Measurements from ENCODE around the gene CCDC141. TPM values are rescaled to one million over a fixed set of nuclear protein-coding genes. Genes with fewer than 3 reads are reported as not detected.

Gene CCDC141
- total RNA-seq, 2 donors from 2014 or later, result 118 to 142 TPM

GRCh38 chr2:178997067-178997466, 52.9 kb downstream of the CCDC141 start:
- Histone ChIP-seq H3K36me3 (ENCODE audit: control insufficient read depth, insufficient read depth, low read length) (peaks cover 85% of the 10 kb centered on the region), H3K27me3 (ENCODE audit: control insufficient read depth, insufficient read depth, low read length, poor library complexity, severe bottlenecking) (no peaks in the 10 kb centered on the region), H3K9ac (ENCODE audit: extremely low read depth, low read length, poor library complexity, severe bottlenecking) (no peak overlapping the region), H3K4me3 (ENCODE audit: low read length) (no peak overlapping the region), H3K9me3 (ENCODE audit: control insufficient read depth, low read length) (peaks cover 56% of the 10 kb centered on the region), H3K4me1 (ENCODE audit: control insufficient read depth, insufficient read depth, low read length) (no peaks in the 10 kb centered on the region), H3K27ac (ENCODE audit: low read depth, low read length) (no peak overlapping the region)
- Mint-ChIP-seq H3K36me3 (ENCODE audit: low read depth) (peaks cover 76% of the 10 kb centered on the region), H3K9me3 (peaks cover 51% of the 10 kb centered on the region), H3K27ac (no peak overlapping the region), H3K4me3 (no peak overlapping the region), H3K27me3 (ENCODE audit: insufficient read depth) (no peaks in the 10 kb centered on the region), H3K4me1 (no peaks in the 10 kb centered on the region)
- TF ChIP-seq CTCF (conservative IDR thresholded peaks at IDR 0.05), result no peak
- no peak for DNase-seq
- 60 to 92% methylated on average over 1 of the region's 1 CpG for whole genome bisulfite sequencing, 2 experiments (ENCODE audit: insufficient coverage in 1 of 2, insufficient read length in 1 of 2)

GRCh38 chr2:178994264-178994663, 55.7 kb downstream of the CCDC141 start:
- no peaks in the 10 kb centered on the region for H3K4me1 ChIP-seq (ENCODE audit: control insufficient read depth, insufficient read depth, low read length)
- Mint-ChIP-seq H3K36me3 (ENCODE audit: low read depth) (peaks cover 78% of the 10 kb centered on the region), H3K4me3 (no peak overlapping the region), H3K9me3 (peaks cover 52% of the 10 kb centered on the region), H3K27ac (no peak overlapping the region), H3K4me1 (no peaks in the 10 kb centered on the region), H3K27me3 (ENCODE audit: insufficient read depth) (no peaks in the 10 kb centered on the region)
- no peak overlapping the region for H3K9ac ChIP-seq (ENCODE audit: extremely low read depth, low read length, poor library complexity, severe bottlenecking)
- peaks cover 80% of the 10 kb centered on the region for H3K36me3 ChIP-seq (ENCODE audit: control insufficient read depth, insufficient read depth, low read length)
- no peak for TF ChIP-seq CTCF (conservative IDR thresholded peaks at IDR 0.05)
- peaks cover 56% of the 10 kb centered on the region for H3K9me3 ChIP-seq (ENCODE audit: control insufficient read depth, low read length)
- no peak overlapping the region for H3K27ac ChIP-seq (ENCODE audit: low read depth, low read length)
- peak overlapping the region; percentile 71 for H3K4me3 ChIP-seq (ENCODE audit: low read length)
- DNase-seq, result no peak
- H3K27me3 ChIP-seq (ENCODE audit: control insufficient read depth, insufficient read depth, low read length, poor library complexity, severe bottlenecking), result no peaks in the 10 kb centered on the region
- WGBS, 2 experiments (ENCODE audit: insufficient coverage in 1 of 2, insufficient read length in 1 of 2), result 81 to 92% methylated on average over 4 of the region's 4 CpGs

- Mint-ChIP-seq H3K27me3 (ENCODE audit: insufficient read depth) (no peaks in the 10 kb centered on the region), H3K27ac (no peak overlapping the region), H3K4me1 (no peaks in the 10 kb centered on the region), H3K9me3 (peaks cover 56% of the 10 kb centered on the region), H3K4me3 (no peak overlapping the region), H3K36me3 (ENCODE audit: low read depth) (peaks cover 78% of the 10 kb centered on the region)
- DNase-seq, result no peak
- no peaks in the 10 kb centered on the region for H3K27me3 ChIP-seq (ENCODE audit: control insufficient read depth, insufficient read depth, low read length, poor library complexity, severe bottlenecking)
- peaks cover 60% of the 10 kb centered on the region for H3K9me3 ChIP-seq (ENCODE audit: control insufficient read depth, low read length)
- peaks cover 80% of the 10 kb centered on the region for H3K36me3 ChIP-seq (ENCODE audit: control insufficient read depth, insufficient read depth, low read length)
- no peak overlapping the region for H3K27ac ChIP-seq (ENCODE audit: low read depth, low read length)
- no peak overlapping the region for H3K9ac ChIP-seq (ENCODE audit: extremely low read depth, low read length, poor library complexity, severe bottlenecking)
- H3K4me1 ChIP-seq (ENCODE audit: control insufficient read depth, insufficient read depth, low read length), result no peaks in the 10 kb centered on the region
- 85 to 89% methylated on average over 2 of the region's 2 CpGs for WGBS, 2 experiments (ENCODE audit: insufficient coverage in 1 of 2, insufficient read length in 1 of 2)
- TF ChIP-seq CTCF (conservative IDR thresholded peaks at IDR 0.05), result no peak
- peak overlapping the region; percentile 71 for H3K4me3 ChIP-seq (ENCODE audit: low read length)
Observed at GRCh38 chr2:178993788-178994187, 56.1 kb downstream of the CCDC141 start.
